HEK293 (cell line): ENCODE data around the gene LRP8.
A peak's percentile ranks its signal among the peaks of the same experiment; 100 is the strongest.

Source experiments
- CTCF ChIA-PET: fragments of 350-600 bp; formaldehyde crosslinking; extraction: SDS; loops from one replicate; lab custom pipeline; 2021; ENCODE audit warnings: antibody characterized with exemption; lab: Yijun Ruan, JAX
- POLR2A ChIA-PET: fragments of 300-600 bp; formaldehyde crosslinking; extraction: SDS; loops from one replicate; lab custom pipeline; 2020; ENCODE audit warnings: antibody characterized with exemption, inconsistent platforms; lab: Yijun Ruan, JAX
- H3K27ac ChIP-seq: fragments of 200-500 bp; sonication (Bioruptor generic); 2 replicates; pipeline ENCODE4 v1.5.1; 2014; ENCODE audit warnings: low read depth, low read length, control low read depth, inconsistent platforms; ENCODE audit errors: extremely low read depth
- H3K36me3 ChIP-seq, 2 experiments: fragments of 200-500 bp in 1 of 2; sonication (Bioruptor generic) in 1 of 2; 1 replicate in 1 of 2; 2 replicates in 1 of 2; pipeline ENCODE4 v1.5.1; 2014 to 2017; ENCODE audit warnings: inconsistent platforms in 2 of 2, low read length in 2 of 2; ENCODE audit not compliant: control insufficient read depth in 2 of 2, insufficient read depth in 1 of 2
- H3K4me1 ChIP-seq: fragments of 200-500 bp; sonication (Bioruptor generic); 2 replicates; pipeline ENCODE4 v1.5.1; 2014; ENCODE audit warnings: mild to moderate bottlenecking, low read length, inconsistent platforms; ENCODE audit not compliant: control insufficient read depth, insufficient read depth
- H3K4me3 ChIP-seq: 2 replicates; pipeline ENCODE4 v1.5.1; 2011; ENCODE audit warnings: low read depth, mild to moderate bottlenecking, control low read depth, low read length, moderate library complexity
- H3K9me3 ChIP-seq: fragments of 200-500 bp; sonication (Bioruptor generic); 2 replicates; pipeline ENCODE4 v1.5.1; 2014; ENCODE audit warnings: low read depth, low read length, inconsistent platforms; ENCODE audit not compliant: control insufficient read depth, insufficient read depth
- ELK4 ChIP-seq: IDR thresholded peaks from 2 replicates; pipeline ENCODE4 v1.6.1; 2011; ENCODE audit warnings: mild to moderate bottlenecking, low read depth, low read length, borderline replicate concordance
- KLF1 ChIP-seq: fragments of 450-650 bp; formaldehyde crosslinking; IDR thresholded peaks from 2 replicates; pipeline ENCODE4 v1.5.1; 2016; ENCODE audit warnings: missing biosample characterization, missing genetic modification characterization
- KLF7 ChIP-seq: fragments of 450-650 bp; formaldehyde crosslinking; IDR thresholded peaks from 2 replicates; pipeline ENCODE4 v1.5.1; 2016; ENCODE audit warnings: missing biosample characterization, missing genetic modification characterization, borderline replicate concordance
- RBAK ChIP-seq: fragments of 450-650 bp; formaldehyde crosslinking; IDR thresholded peaks from 2 replicates; pipeline ENCODE4 v1.5.1; 2016; ENCODE audit warnings: missing biosample characterization, missing genetic modification characterization
- SP7 ChIP-seq: fragments of 450-650 bp; formaldehyde crosslinking; IDR thresholded peaks from 2 replicates; pipeline ENCODE4 v1.5.1; 2016; ENCODE audit warnings: missing biosample characterization, missing genetic modification characterization
- ZBTB20 ChIP-seq: fragments of 450-650 bp; formaldehyde crosslinking; IDR thresholded peaks from 2 replicates; pipeline ENCODE4 v1.5.1; 2016; ENCODE audit warnings: missing biosample characterization, missing genetic modification characterization
- ZBTB49 ChIP-seq: fragments of 450-650 bp; formaldehyde crosslinking; IDR thresholded peaks from 2 replicates; pipeline ENCODE4 v1.5.1; 2016; ENCODE audit warnings: missing biosample characterization, missing genetic modification characterization, low read depth
- ZFP41 ChIP-seq: fragments of 450-650 bp; formaldehyde crosslinking; IDR thresholded peaks from 2 replicates; pipeline ENCODE4 v1.5.1; 2016; ENCODE audit warnings: missing biosample characterization, missing genetic modification characterization, borderline replicate concordance
- ZIC2 ChIP-seq: fragments of 450-650 bp; formaldehyde crosslinking; IDR thresholded peaks from 2 replicates; pipeline ENCODE4 v1.5.1; 2016; ENCODE audit warnings: missing biosample characterization, missing genetic modification characterization
- ZNF133 ChIP-seq: fragments of 450-650 bp; formaldehyde crosslinking; IDR thresholded peaks from 2 replicates; pipeline ENCODE4 v1.5.1; 2016; ENCODE audit warnings: missing biosample characterization, missing genetic modification characterization
- ZNF221 ChIP-seq: fragments of 450-650 bp; formaldehyde crosslinking; IDR thresholded peaks from 2 replicates; pipeline ENCODE4 v1.5.1; 2017; ENCODE audit warnings: missing biosample characterization, missing genetic modification characterization, borderline replicate concordance
- ZNF350 ChIP-seq: fragments of 450-650 bp; formaldehyde crosslinking; IDR thresholded peaks from 2 replicates; pipeline ENCODE4 v1.5.0; 2017; ENCODE audit warnings: missing biosample characterization, mild to moderate bottlenecking, missing genetic modification characterization
- ZNF391 ChIP-seq: fragments of 450-650 bp; formaldehyde crosslinking; IDR thresholded peaks from 2 replicates; pipeline ENCODE4 v1.5.1; 2016; ENCODE audit warnings: low read depth, missing biosample characterization, missing genetic modification characterization, borderline replicate concordance
- ZNF596 ChIP-seq: fragments of 450-650 bp; IDR thresholded peaks from 2 replicates; pipeline ENCODE4 v1.5.0; 2018; ENCODE audit warnings: missing biosample characterization, mild to moderate bottlenecking, missing genetic modification characterization, moderate library complexity
- ZNF621 ChIP-seq: fragments of 450-650 bp; formaldehyde crosslinking; IDR thresholded peaks from 2 replicates; pipeline ENCODE4 v1.5.1; 2017; ENCODE audit warnings: missing biosample characterization, missing genetic modification characterization
- ZNF624 ChIP-seq: fragments of 450-650 bp; formaldehyde crosslinking; IDR thresholded peaks from 2 replicates; pipeline ENCODE4 v1.5.1; 2017; ENCODE audit warnings: missing biosample characterization, missing genetic modification characterization
- ZNF629 ChIP-seq: fragments of 450-650 bp; formaldehyde crosslinking; IDR thresholded peaks from 2 replicates; pipeline ENCODE4 v1.5.1; 2017; ENCODE audit warnings: missing biosample characterization, missing genetic modification characterization
- ZNF645 ChIP-seq: fragments of 450-650 bp; formaldehyde crosslinking; IDR thresholded peaks from 2 replicates; pipeline ENCODE4; 2016; ENCODE audit warnings: missing biosample characterization, missing genetic modification characterization
- ZNF707 ChIP-seq: fragments of 450-650 bp; formaldehyde crosslinking; IDR thresholded peaks from 2 replicates; pipeline ENCODE4 v1.5.1; 2016; ENCODE audit warnings: missing biosample characterization, missing genetic modification characterization
- ZNF76 ChIP-seq: fragments of 450-650 bp; formaldehyde crosslinking; IDR thresholded peaks from 2 replicates; pipeline ENCODE4; 2016; ENCODE audit warnings: low read depth, missing biosample characterization, missing genetic modification characterization, borderline replicate concordance
- ZSCAN4 ChIP-seq: fragments of 450-650 bp; formaldehyde crosslinking; IDR thresholded peaks from 2 replicates; pipeline ENCODE4 v1.5.1; 2017; ENCODE audit warnings: missing biosample characterization, missing genetic modification characterization
- TF ChIP-seq, protein P1 (sequence below): fragments of 450-650 bp; formaldehyde crosslinking; IDR thresholded peaks from 2 replicates; pipeline ENCODE4 v1.5.1; 2016; ENCODE audit warnings: missing biosample characterization, missing genetic modification characterization

The LRP8 gene

GRCh38 chr1:53281133-53281532 lies 46.7 kb downstream of the LRP8 start:
- H3K4me1 ChIP-seq = no peaks in the 10 kb centered on the region
- no peak overlapping the region for H3K27ac ChIP-seq
- ChIA-PET CTCF (interaction anchor here (0.7 to 4.7 kb wide), 2 partner anchors 112 to 380 kb away, joined by 3 to 172 read pairs; no protein-coding TSS in a partner anchor), POLR2A (no interaction called here)
- no peak overlapping the region for H3K4me3 ChIP-seq
- no peak for TF ChIP-seq ZNF707 (tag by site-specific recombination)
- peak; percentile 39; the same call in 1 of the 2 replicates for TF ChIP-seq ZIC2 (tag by site-specific recombination)
- H3K36me3 ChIP-seq = peaks cover 0 to 12% of the 10 kb centered on the region in 2 experiments; a peak in 1 of 3 replicates
- no peaks in the 10 kb centered on the region for H3K9me3 ChIP-seq

DNA sequence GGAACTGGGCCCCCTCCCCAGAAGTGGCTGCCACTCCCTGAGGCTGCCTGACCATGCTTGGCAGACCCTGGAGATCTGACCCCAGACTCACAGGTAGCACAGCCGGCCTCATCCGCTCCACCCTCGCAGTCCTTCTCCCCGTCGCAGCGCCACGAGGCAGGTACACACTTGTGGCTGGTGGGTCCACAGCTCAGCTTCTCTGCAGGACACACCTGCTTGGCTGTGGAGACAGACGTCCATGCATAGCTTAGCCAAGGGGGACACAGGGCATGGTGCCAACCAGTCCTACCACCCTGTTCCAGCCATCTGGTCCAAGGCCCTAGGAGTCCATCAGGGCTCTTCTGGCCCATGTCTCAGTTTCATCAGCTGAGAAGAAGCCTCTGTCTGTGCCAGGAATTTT lies 47.4 kb downstream of the LRP8 start:
- Histone ChIP-seq H3K27ac (no peak overlapping the region), H3K36me3 (peaks cover 0 to 12% of the 10 kb centered on the region in 2 experiments; a peak in 1 of 3 replicates), H3K4me1 (no peaks in the 10 kb centered on the region), H3K4me3 (no peak overlapping the region), H3K9me3 (no peaks in the 10 kb centered on the region)
- POLR2A ChIA-PET = no interaction called here
- TF ChIP-seq ZBTB20 = no peak
- no peak for TF ChIP-seq ZNF624 (tag by site-specific recombination)
- no peak for TF ChIP-seq ZNF629
- no peak for TF ChIP-seq ZNF76
- TF ChIP-seq ZNF645 (tag by site-specific recombination) = no peak
- CTCF ChIA-PET = interaction anchor here (0.5 to 4.7 kb wide), 2 partner anchors 112 to 1340 kb away, joined by 3 to 172 read pairs; no protein-coding TSS in a partner anchor

DNA sequence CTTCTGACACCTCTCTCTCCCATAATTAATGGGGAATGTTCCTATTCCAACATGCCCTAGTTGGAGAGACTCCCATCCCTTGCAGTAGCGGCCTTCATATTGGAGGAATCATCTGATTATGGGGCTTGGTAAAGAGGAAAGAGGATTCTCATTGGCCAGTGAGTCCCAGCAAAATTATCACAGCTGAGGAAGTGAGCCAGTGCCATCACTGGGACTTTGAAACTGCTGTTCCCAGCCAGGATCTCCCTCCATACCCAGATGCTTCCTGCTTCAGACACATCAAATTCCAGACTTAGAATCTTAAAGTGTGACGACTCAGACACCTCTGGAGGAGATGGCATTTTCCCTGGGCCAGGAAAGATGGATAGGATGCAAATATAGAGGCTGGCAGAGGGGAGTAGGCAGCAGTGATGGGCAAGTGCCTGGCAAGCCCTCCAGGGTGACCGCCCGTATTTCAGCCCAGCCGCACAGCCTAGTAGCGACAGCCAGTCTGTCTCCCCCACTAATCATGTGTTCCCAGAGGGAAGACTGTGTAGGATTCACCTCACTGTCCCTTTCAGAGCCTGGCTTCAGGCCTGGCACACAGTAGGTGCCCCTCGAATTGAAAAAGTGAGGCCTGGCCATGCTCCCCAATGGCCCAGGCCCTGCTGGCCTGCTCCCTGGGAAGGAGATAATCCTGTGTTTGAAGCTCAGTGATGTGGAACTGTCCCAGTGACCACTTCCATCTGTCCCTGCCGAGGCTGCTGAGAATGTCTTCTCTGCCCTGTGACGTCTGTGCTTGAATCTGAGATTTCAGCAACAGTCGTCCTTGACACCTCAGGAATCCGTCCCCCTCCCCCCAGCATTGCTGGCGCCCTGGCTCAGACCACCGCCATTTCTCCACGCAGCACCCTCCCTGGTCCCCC lies 48.3 kb downstream of the LRP8 start:
- H3K9me3 ChIP-seq = no peaks in the 10 kb centered on the region
- H3K4me1 ChIP-seq = no peaks in the 10 kb centered on the region
- TF ChIP-seq ZNF624 (tag by site-specific recombination) = no peak
- no peak for TF ChIP-seq ELK4
- no peak for TF ChIP-seq ZNF350
- no peak for TF ChIP-seq RBAK (tag by site-specific recombination)
- TF ChIP-seq KLF7 (tag by site-specific recombination) = no peak
- TF ChIP-seq ZFP41 (tag by site-specific recombination) = no peak
- TF ChIP-seq ZNF221 (tag by site-specific recombination) = no peak
- no peak for TF ChIP-seq ZNF621
- TF ChIP-seq ZBTB49 (tag by site-specific recombination) = no peak
- TF ChIP-seq KLF1 (tag by site-specific recombination) = no peak
- TF ChIP-seq SP7 = no peak
- TF ChIP-seq ZNF133 (tag by site-specific recombination) = no peak
- TF ChIP-seq ZNF596 = no peak
- TF ChIP-seq, protein P1, sequence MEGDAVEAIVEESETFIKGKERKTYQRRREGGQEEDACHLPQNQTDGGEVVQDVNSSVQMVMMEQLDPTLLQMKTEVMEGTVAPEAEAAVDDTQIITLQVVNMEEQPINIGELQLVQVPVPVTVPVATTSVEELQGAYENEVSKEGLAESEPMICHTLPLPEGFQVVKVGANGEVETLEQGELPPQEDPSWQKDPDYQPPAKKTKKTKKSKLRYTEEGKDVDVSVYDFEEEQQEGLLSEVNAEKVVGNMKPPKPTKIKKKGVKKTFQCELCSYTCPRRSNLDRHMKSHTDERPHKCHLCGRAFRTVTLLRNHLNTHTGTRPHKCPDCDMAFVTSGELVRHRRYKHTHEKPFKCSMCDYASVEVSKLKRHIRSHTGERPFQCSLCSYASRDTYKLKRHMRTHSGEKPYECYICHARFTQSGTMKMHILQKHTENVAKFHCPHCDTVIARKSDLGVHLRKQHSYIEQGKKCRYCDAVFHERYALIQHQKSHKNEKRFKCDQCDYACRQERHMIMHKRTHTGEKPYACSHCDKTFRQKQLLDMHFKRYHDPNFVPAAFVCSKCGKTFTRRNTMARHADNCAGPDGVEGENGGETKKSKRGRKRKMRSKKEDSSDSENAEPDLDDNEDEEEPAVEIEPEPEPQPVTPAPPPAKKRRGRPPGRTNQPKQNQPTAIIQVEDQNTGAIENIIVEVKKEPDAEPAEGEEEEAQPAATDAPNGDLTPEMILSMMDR (tag by site-specific recombination) = no peak
- TF ChIP-seq ZIC2 (tag by site-specific recombination) = no peak
- TF ChIP-seq ZSCAN4 = no peak
- no peak for TF ChIP-seq ZNF391 (tag by site-specific recombination)
- H3K27ac ChIP-seq = no peak overlapping the region
- POLR2A ChIA-PET = interaction anchor here (1.1 kb wide), 1 partner anchor 114 kb away, joined by 3 read pairs; no protein-coding TSS in a partner anchor
- peaks cover 0 to 5% of the 10 kb centered on the region in 2 experiments; a peak in 1 of 3 replicates for H3K36me3 ChIP-seq
- CTCF ChIA-PET = interaction anchor here (0.5 to 4.7 kb wide), 8 partner anchors 11 to 175 kb away, joined by 3 to 172 read pairs (median 18); no protein-coding TSS in a partner anchor
- no peak overlapping the region for H3K4me3 ChIP-seq
